GM19438 (cell line): ENCODE measurements around the gene CYP4Z1.
"Not testable (repeated sequence)": the region's sequence is repeated elsewhere in the genome, so short reads cannot be mapped to it uniquely, and the experiment has no call there.

Experiments
- ATAC-seq: cut with Tn5 transposase; IDR thresholded peaks from one replicate; pipeline ENCODE4 v1.9.1; 2021; ENCODE audit warnings: low read depth; ENCODE audit not compliant: unreplicated experiment

Gene CYP4Z1, protein sequence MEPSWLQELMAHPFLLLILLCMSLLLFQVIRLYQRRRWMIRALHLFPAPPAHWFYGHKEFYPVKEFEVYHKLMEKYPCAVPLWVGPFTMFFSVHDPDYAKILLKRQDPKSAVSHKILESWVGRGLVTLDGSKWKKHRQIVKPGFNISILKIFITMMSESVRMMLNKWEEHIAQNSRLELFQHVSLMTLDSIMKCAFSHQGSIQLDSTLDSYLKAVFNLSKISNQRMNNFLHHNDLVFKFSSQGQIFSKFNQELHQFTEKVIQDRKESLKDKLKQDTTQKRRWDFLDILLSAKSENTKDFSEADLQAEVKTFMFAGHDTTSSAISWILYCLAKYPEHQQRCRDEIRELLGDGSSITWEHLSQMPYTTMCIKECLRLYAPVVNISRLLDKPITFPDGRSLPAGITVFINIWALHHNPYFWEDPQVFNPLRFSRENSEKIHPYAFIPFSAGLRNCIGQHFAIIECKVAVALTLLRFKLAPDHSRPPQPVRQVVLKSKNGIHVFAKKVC

GRCh38 chr1:47067097-47067594 lies at the start of gene CYP4Z1:
Gene CYP4Z1, plus strand, starts transcription at chr1:47067231. Its CDS starts 260 bp downstream, at chr1:47067491.
- no peak for ATAC-seq

DNA sequence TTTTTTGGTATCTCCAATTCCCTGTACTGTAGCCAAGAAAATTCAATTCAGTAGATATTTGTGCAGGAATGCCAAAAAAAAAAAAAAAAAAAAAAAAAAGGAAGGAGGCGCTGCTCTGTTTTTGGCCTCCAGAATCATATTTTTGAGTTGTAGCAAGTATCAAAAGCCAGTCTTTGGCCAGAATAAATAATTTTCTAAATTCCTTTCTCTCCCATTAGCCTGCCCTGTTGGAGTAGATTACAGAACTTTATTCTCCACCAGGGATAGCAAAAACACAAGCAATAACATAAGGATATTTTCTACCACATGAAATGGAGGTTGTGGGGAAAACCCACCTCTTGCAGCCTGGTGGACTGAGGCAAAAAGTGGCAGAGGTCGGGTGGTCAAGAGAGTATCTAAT lies 46.0 kb upstream of the CYP4Z1 start:
- ATAC-seq, result no peak

DNA sequence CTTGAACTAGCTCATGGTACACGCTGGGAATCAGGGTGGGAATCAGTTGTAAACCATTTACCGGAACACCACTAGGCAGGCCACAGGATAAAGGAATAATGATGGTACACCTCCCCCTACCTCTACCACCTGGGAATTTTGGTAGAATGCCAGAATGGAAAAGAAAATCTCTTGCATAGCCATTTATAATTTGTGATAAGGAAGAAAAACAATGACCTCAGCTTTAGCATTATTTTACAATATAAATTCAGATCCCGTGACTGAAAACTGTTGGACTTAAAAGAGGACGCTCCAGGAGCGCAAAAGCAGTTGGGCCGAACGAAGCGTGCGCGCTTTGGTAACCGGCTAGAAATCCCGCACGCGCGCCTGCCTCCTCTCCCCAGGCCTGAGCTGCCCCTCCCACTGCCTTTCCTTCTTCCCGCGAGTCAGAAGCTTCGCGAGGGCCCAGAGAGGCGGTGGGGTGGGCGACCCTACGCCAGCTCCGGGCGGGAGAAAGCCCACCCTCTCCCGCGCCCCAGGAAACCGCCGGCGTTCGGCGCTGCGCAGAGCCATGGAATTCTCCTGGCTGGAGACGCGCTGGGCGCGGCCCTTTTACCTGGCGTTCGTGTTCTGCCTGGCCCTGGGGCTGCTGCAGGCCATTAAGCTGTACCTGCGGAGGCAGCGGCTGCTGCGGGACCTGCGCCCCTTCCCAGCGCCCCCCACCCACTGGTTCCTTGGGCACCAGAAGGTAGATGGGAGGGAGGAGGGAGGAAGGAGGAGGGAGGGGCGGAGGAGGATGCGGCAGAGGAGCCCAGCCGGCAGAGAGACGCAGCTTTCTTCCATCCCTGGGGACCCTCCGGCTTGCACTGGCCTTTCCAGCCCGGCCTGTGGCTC lies 43.5 kb upstream of the CYP4Z1 start, which contains the start of gene CYP4X1:
CYP4X1 (plus strand) TSS at position 402 of the 873 bp plus-strand sequence; CDS start at position 551, 149 bp downstream.
- no peak for ATAC-seq

- no peak for ATAC-seq
Observed at GRCh38 chr1:47024141-47024801, 42.8 kb upstream of the CYP4Z1 start.

DNA sequence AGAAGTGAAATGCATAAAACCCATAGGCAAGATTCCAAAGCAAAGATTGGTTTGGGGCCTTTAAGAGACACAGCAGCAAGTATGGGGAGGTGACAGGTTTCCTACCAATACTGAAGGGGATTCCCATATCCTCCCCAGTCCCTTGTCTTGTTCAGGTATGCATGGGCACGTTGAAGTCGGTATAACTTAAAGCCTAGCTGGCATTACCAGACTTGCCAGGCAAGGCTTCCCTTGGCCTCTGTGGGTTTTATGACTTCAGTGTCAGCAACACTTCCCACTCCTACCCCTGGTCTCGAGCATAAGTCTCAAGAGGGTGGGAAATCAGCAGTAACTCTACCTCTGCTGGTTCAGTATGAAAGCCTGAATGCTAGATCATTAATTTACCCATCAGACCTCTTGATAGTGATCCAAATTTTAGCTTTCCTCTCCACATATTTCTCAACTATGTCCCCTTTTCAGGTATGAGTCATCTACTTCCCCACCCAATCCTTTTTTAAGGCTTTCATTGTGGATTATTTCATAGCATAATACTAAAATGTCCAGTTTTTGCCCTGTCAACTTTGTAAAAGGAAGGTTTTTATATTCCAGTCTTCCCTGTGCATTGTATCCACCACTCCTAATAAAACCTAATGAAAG lies 36.7 kb upstream of the CYP4Z1 start:
- ATAC-seq, result no peak

- no peak for ATAC-seq
Observed at GRCh38 chr1:47031059-47031458, 36.0 kb upstream of the CYP4Z1 start.

DNA sequence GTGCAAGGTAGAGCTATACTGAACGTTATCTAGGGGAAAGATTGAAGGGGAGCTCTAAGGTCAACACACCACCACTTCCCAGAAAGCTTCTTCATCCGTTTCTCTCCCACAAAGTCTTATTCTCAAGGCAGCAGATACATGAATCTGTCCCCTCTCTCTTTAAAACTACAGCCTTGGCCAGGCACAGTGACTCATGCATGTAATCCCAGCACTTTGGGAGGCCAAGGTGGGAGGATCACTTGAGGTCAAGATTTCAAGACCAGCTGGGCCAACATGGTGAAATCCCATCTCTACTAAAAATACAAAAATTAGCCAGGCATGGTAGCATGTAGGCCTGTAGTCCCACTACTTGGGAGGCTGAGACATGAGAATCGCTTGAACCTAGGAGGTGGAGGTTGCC lies 35.4 kb upstream of the CYP4Z1 start:
- no peak for ATAC-seq

- ATAC-seq, result no peak
Observed at GRCh38 chr1:47036764-47037163, 30.3 kb upstream of the CYP4Z1 start.

- no peak for ATAC-seq
Observed at GRCh38 chr1:47059376-47059775, 7.7 kb upstream of the CYP4Z1 start.

GRCh38 chr1:47069080-47069479 lies 2.0 kb downstream of the CYP4Z1 start:
- not testable (repeated sequence) for ATAC-seq

DNA sequence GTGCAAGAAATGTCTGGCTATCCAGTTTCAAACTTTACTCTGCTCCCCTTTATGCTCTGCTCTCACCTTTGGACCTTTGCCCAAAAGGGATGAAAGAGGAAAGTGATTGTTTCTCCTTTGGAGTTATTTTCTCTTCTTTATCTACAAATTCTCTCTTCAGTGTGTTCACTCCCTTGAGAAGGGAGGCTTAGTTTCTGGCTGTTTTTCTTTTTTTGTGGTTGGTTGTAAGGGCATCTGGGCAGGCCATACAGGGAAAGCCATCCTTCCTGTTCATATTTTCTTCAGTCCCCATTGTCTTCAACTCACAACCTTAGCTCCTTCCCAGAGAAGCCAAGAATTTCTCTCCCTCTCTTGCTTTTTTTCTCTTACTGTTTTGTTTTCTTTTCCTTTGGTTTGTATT lies 2.5 kb downstream of the CYP4Z1 start:
- ATAC-seq, result not testable (repeated sequence)

DNA sequence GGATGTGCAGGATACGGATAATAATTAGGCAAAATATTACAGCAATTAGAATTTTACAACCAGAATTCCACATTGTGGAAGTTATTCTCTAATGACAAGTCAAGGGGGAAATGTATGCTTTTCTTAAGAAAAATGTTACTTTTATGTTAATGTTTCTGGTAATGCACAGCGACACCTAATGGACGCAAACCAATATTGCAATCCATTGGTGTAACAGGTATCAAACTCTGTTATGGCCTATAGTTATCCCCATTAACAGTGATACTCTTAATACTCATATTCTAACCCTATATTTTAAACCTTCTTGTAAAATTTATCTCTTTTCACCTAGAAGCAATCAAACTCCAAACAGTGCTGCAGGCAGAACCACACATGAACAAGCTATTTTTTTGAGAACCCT lies 22.3 kb downstream of the CYP4Z1 start:
- ATAC-seq, result not testable (repeated sequence)

DNA sequence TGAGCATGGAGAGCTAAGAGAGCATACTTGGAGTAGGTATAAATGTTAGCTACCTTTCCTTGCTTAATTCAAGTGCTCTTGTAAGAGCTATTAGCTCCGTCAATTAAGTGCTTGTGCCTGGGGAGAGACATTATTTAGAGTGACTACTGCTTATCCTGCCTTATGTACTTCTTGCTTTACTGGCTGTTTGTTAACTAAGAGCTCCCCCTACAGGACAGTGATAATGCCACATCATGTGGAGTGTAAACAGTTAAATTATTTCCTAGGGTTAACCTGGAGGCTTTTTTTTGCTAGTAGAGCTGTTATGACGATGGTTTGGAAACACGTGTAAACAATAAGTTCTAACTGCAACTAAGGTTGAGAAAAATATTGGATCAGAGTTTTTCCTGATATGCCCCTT lies 24.4 kb downstream of the CYP4Z1 start:
- not testable (repeated sequence) for ATAC-seq

- no peak for ATAC-seq
Observed at GRCh38 chr1:47104816-47105215, 37.8 kb downstream of the CYP4Z1 start.

DNA sequence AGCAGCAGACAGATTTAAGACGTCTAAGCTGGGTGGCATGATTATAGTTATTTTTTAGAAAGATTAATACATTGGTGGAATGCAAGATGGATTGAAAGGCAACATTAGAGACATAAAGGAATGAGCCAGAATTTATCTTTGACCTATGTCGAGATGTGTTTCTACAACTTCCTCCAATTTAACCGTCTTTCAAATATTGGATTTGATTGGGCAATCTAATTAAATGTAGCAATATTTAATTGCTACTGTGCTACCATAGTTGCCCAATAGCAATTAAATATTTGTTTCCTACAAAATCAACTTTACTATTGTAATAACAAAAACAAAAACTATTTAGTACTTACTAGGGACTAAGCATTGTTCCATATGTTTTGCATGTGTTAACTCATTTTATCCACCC lies 39.8 kb downstream of the CYP4Z1 start:
- ATAC-seq, result no peak

- not testable (repeated sequence) for ATAC-seq
Observed at GRCh38 chr1:47107851-47108574, 41.0 kb downstream of the CYP4Z1 start.

DNA sequence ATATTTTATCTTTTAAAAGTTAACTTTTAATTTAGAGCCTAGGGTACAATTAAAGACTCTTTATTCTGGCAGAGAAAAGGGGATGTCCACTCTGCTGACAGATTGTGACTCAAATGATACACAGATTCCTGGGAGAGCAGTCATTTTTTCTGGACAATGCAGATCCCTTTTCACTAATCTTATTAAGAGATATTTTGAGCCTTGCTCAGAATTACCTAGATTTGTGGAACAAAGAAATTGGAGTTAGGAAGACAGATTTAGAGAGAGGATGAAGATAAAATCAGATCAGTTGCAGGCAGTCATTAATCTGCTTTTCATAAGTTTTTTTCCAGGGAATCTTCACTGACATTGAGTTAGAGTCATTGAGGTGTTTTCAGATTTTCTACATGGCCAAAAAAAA lies 42.5 kb downstream of the CYP4Z1 start:
- ATAC-seq, result not testable (repeated sequence)

DNA sequence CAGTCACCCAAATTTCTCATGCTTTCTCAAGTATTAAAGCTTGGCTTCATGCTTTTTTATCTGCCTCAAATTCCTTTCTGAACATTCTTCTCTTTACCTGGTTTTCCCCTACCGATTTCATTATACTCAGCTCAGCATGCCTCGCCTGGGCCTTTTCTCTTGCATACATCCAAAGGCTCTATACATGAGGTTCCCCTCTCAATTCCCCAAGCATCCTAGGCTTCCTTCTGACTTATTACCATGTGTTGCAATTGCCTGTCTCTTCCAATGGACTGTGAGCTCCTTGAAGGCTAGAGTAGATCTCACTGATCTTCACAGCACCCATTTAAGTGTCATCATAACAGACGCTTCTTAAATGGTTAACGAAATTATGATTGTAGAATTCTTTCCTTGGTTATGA lies 46.1 kb downstream of the CYP4Z1 start:
- ATAC-seq, result no peak

DNA sequence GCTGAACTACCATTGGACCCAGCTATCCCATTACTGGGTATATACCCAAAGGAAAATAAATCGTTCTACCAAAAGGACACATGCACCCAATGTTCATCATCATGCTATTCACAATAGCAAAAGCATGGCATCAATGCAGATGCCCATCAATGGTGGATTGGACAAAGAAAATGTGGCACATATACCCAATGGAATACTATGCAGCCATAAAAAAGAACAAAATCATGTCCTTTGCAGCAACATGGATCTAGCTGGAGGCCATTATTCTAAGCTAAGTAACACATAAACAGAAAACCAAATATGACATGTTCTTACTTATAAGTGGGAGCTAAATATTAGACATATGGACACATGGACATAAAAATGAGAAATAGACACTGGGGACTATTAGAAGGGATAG lies 54.0 kb downstream of the CYP4Z1 start:
- not testable (repeated sequence) for ATAC-seq
